CD4-positive, alpha-beta T cell treated with Interleukin-21 for 1 hour (primary cell): ENCODE results near the gene MAP10.

ENCODE experiments used
- DNase-seq: peaks from one replicate; pipeline ENCODE4 v3.0.0-alpha.2; 2020

Gene MAP10

DNA sequence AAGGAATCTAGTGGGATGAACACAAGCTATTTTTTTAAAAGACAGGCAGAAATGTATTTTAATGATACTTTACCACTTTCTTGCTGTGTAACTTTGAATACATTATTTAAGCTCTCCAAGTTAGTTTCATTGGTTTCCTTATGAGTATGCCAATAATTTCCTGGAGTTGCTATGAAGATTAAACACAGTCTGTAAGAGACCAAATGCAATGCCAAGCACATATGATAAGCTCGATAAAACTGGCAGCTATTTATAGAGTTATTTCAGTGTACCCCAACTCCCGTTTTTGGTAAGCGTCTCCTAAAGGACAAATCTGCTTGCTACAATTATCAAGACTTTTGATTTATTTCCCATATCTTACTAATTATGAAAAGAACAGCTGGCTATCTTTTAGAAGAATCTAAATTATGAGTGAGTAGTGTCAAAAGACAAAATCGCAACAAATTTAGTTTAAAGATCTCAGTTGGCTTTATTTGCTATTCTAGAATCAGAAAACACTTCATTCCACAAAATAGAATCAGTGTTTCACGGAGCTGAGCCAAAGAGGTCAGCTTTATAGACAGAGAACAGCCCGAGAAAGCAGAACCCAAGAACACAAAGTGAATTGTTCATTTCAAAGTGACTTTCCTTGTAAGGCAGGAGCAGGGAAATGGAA lies 7.2 kb upstream of the MAP10 start:
- DNase-seq = no peak

DNA sequence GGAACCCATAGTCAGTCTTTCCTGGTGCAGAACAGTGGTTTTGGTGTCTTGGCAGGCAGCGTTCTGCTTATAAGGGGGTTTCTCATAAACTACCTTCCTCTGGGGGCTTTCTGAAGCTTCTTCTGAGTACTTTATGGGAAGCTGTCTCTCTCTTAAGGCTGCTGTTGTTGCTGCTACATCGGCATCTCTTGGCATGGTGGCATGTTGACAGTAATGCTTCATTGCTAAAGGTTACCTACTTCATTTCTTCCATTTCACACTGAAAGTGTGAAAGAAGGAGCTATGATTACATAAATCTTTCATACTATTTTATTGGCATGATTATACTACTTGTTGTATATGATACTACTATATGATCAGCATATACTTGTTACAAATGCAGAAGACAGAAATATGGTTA lies 6.3 kb upstream of the MAP10 start:
- DNase-seq = no peak

GRCh38 chr1:232806186-232806510 lies 932 bp downstream of the MAP10 start:
- no peak for DNase-seq

GRCh38 chr1:232810856-232811255 lies 5.6 kb downstream of the MAP10 start:
- DNase-seq = no peak

DNA sequence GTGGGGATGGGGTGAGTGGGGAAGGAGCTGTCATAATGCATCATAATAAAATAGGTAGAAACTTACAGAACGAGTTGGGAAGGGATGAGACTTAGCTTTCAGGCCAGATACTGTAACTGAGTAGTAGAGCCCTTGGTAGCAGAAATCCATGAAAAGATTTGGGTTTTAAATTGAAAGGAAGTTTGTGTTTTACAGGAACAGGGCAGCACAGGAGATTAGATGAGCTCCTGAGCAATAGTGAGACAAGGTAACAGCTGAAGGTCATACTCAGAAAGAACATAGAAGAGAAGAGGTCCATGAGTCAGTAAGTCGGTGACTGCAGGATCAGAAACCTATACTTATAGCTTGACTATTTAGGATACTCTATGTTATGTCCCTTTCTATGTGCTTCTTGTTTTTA lies 7.3 kb downstream of the MAP10 start:
- DNase-seq = no peak

DNA sequence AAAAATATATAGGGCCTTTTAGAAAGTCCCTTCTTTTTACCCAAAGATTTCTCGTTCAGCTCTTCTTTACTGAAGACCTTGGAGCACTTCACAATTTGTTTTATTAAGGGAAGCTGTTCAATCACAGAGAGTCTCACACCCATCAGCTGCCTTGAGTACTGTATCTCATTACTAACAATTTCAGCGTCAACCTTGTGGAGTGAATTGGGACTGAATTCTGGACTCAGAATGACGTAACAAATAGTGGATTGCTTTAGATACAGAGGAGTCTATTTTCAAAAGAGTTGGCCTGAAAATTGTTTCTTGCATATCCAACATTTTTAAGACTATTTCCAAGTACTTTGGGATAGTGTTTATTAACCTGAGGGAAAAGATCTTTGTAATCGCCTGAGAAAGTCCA lies 7.9 kb downstream of the MAP10 start:
- DNase-seq = no peak

- DNase-seq = no peak
These were observed 8.5 kb downstream of the MAP10 start for GRCh38 chr1:232813760-232814159.

- DNase-seq = no peak
These were observed 11.1 kb downstream of the MAP10 start for GRCh38 chr1:232816324-232816723.

DNA sequence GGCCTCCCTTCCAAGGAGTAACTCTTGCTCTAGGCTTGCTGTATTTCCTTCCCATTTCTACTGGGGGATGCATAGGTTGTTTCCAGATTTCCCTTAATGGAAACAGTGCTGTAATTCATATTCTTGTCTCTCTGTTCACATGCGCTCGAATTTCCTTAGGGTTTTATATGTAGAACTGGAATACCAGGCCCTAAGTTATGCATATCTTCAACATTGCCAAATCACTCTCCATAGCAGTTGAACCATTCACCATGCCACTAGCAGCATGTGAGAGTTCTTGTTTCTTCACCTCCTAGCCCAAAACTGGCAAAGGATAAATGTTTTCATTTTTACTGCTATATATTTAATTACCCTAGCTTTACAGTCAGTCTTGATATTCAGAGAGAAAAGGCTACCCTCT lies 12.8 kb downstream of the MAP10 start:
- DNase-seq = no peak

DNA sequence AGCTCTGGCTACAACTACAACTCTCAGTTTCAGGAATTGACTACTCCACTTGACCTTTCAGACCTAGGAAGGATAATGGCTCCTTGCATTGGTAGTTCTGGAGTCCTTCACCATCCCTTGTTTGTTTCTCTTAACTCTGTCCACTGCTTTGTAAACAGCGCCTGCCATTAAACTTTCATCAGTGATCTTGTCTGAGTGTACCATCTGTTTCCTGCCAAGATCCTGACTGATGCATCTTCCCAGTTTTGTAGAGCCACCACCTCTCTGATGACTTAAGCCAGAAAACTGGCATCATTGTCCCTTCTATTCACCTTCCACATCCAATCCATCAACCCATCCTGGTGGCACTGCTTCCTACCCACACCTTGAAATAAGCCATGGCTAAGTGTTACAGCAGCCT lies 15.2 kb downstream of the MAP10 start:
- no peak for DNase-seq

- no peak for DNase-seq
These were observed 17.3 kb downstream of the MAP10 start for GRCh38 chr1:232822530-232822929.

GRCh38 chr1:232826318-232826717 lies 21.1 kb downstream of the MAP10 start:
- DNase-seq = no peak

DNA sequence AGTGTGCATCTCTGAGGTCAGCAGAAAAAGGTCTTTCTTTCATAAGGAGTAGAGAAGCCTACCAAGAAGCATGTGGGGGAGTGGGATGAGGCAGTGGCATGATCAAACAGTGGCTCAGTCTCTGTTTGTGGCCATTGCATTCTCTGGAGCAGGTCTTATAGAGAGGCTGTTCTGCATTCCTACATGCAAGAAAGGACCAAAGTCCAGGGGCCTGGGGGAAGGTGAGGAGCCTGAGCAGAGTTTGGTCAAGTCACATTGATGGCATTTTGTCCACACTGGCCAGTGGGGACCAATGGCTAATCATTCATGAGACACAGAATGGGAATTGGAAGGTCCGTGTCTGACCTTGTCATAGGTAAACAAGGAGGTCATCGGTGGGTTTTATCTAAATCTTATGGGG lies 25.4 kb downstream of the MAP10 start:
- DNase-seq = no peak

DNA sequence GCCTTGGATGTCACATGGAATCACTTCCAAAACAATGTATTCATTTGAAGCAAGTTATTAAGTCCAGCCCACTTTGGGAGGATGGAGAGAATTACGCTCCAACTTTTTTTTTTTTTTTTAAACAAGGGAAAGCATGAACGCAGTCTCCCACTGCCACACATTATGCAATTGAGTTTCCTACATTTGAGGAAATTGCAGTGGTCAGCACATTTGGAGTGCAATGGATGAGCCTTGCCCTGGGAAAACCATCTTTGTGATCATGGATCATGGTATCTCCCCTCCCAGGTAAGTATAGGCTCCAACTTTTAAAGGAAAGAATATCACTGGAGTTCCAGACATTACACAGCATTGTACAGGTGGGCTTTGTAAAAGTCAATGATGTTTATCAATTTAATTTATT lies 26.7 kb downstream of the MAP10 start:
- no peak for DNase-seq

GRCh38 chr1:232834066-232834465 lies 28.9 kb downstream of the MAP10 start:
- no peak for DNase-seq

DNA sequence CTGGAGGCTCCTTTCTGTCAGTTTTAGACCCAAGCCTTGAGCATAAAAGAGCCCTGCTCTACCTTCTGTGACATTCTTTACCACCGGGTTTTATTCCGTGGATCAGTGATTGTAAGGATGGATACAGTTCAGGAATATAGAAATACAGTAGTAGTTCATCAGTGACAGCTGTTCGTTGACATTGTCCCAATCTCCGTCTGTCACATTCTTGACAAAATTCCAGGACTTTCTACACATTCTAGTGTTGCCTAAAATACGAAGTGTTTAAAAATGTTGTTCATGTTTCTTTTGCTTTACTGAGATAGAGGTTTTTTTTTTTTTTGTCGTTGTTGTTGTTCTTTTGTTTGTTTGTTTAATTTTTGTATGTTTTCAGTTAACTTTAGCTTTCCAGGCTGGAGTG lies 29.9 kb downstream of the MAP10 start:
- DNase-seq = no peak

- DNase-seq = no peak
These were observed 31.9 kb downstream of the MAP10 start for GRCh38 chr1:232837087-232837486.

DNA sequence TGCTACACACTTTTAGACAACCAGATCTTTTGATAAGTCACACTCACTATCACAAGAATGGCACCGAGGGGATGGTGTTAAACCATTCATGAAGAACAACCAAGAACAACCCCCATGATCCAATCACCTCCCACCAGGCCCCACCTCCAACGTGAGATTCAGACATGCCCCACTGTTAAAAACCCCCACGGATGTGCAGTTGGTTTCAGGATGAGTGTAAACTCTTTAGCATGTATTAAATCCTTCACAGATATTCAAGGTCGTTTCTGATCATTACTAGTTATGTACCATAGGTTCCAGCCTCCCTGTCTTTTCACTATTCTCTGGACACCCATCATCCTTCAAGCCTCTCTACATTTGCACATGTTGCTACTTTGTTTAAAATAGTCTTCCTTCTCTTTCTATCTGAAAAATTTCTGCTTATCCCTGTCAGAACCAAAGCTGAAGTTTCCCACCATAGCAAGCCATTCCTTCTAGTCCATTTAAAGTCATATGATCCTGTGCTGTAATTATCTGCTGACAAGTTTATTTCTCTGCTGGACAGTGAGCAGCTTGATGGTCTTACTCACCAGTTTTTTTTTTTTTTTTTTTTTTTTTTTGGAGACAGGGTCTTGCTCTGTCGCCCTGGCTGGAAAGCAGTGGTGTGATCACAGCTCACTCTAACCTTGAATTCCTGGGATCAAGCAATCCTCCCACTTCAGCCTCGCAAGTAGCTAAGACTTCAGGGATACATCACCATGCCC lies 36.8 kb downstream of the MAP10 start:
- no peak for DNase-seq

DNA sequence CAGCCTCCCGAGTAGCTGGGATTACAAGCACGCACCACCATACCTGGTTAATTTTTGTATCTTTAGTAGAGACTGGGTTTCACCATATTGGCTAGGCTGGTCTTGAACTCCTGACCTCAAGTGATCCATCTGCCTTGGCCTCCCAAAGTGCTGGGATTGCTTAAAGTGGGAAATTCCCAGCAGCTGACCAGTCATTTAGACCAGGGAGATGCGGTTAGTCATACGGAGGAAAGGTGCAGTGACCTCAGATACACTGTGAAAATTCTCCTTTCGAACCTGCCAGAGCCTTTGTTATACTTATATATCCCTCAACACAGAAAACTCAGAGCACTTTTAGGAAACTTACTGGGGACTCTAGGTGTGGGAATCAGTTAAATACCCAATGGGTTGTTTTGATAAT lies 39.6 kb downstream of the MAP10 start:
- no peak for DNase-seq

GRCh38 chr1:232845406-232845955 lies 40.3 kb downstream of the MAP10 start:
- no peak for DNase-seq

- no peak for DNase-seq
These were observed 46.3 kb downstream of the MAP10 start for GRCh38 chr1:232851532-232851931.

DNA sequence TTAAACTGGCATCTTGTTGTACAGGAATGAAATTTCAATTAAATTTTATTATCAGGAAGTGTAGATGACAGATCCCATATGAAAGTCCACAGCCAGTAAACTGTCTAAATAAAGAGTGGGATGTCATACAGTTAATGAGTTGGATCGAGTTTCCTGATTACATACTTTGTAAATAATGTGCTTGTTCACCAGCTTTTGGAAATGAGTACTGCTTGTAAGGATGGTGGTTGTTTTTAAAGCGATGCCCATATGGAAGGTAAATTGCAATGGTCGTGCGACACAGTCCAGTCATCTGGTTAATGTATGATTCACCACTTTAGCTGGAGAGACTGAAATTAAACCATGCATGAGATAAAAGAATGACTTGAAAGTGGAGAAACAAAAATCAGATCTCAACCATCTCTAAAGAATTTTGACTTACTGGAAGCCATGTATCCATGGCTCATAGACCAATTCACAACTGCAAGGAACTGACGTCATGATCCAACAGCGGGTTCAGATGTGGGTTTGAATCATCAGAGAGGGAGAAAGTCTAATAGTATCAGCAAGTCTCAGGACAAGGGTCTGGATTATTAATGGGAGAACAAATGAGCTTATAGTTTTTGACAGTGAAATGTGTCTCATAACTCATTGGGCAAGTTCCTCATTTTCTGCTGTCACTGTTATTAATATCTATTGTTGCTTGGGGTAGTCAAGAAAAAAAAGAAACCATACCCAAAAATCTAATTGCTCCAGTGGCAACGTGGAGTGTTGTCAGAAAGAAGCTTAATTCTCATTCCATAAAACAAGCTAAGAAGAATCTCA lies 49.0 kb downstream of the MAP10 start:
- no peak for DNase-seq

- no peak for DNase-seq
These were observed 49.6 kb downstream of the MAP10 start for GRCh38 chr1:232854798-232855159.

DNA sequence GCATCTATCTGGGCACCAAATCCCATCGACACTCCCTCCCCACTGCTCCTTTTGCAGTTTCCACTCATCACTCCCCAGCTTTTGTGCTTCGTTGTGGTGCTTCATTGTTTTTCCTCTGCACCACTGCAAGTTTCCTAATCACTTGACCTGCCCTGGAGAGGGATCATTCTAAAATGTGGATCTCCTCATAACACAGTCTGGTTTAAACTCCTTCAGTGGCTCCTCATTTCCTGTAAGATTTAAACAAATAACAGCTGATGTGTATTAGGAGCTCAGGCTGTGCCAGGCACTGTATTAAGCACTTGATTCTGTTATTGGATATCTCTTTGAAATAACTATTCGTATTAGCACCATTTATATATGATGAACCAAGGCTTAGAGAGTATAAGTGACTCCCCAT lies 51.3 kb downstream of the MAP10 start:
- DNase-seq = no peak
